HEK293T (cell line): Measurements from ENCODE around the gene TRAPPC11.

Source experiments
- CTCF ChIA-PET: fragments of 350-600 bp; formaldehyde crosslinking; extraction: SDS; loops from one replicate; lab custom pipeline; 2021; ENCODE audit warnings: antibody characterized with exemption, inconsistent platforms; lab: Yijun Ruan, JAX
- POLR2A ChIA-PET: fragments of 350-600 bp; formaldehyde crosslinking; extraction: SDS; loops from one replicate; lab custom pipeline; 2020; ENCODE audit warnings: antibody characterized with exemption, inconsistent platforms; lab: Yijun Ruan, JAX
- DNase-seq: peaks from one replicate; pipeline ENCODE4 v3.0.0; 2012; ENCODE audit warnings: mixed read lengths; ENCODE audit errors: extremely low spot score
- ARNT ChIP-seq: fragments of 450-650 bp; IDR thresholded peaks from 2 replicates; pipeline ENCODE4 v1.6.1; 2017; ENCODE audit warnings: mild to moderate bottlenecking
- BHLHE40 ChIP-seq: fragments of 450-650 bp; IDR thresholded peaks from 2 replicates; pipeline ENCODE4 v1.6.1; 2016; ENCODE audit warnings: mild to moderate bottlenecking, moderate library complexity, borderline replicate concordance
- CTBP1 ChIP-seq: fragments of 450-650 bp; IDR thresholded peaks from 2 replicates; pipeline ENCODE4 v1.6.1; 2016; ENCODE audit warnings: borderline replicate concordance
- ELF4 ChIP-seq: fragments of 450-650 bp; IDR thresholded peaks from 2 replicates; pipeline ENCODE4 v1.6.1; 2017; ENCODE audit warnings: antibody characterized with exemption
- FOXA1 ChIP-seq: fragments of 450-650 bp; IDR thresholded peaks from 2 replicates; pipeline ENCODE4 v1.6.1; 2016; ENCODE audit warnings: mild to moderate bottlenecking
- FOXK2 ChIP-seq: fragments of 450-650 bp; IDR thresholded peaks from 2 replicates; pipeline ENCODE4 v1.6.1; 2016; ENCODE audit warnings: mild to moderate bottlenecking
- FOXM1 ChIP-seq: fragments of 450-650 bp; IDR thresholded peaks from 2 replicates; pipeline ENCODE4 v1.6.1; 2017; ENCODE audit warnings: mild to moderate bottlenecking, borderline replicate concordance
- HDGF ChIP-seq: fragments of 450-650 bp; IDR thresholded peaks from 2 replicates; pipeline ENCODE4 v1.6.1; 2017; ENCODE audit warnings: antibody characterized with exemption, borderline replicate concordance
- L3MBTL2 ChIP-seq: fragments of 450-650 bp; conservative IDR thresholded peaks from 2 replicates; pipeline ENCODE4 v1.6.1; 2016; ENCODE audit warnings: mild to moderate bottlenecking
- LEF1 ChIP-seq: fragments of 450-650 bp; IDR thresholded peaks from 2 replicates; pipeline ENCODE4 v1.6.1; 2017; ENCODE audit warnings: mild to moderate bottlenecking, borderline replicate concordance
- NFRKB ChIP-seq: fragments of 450-650 bp; IDR thresholded peaks from 2 replicates; pipeline ENCODE4 v1.6.1; 2016; ENCODE audit warnings: mild to moderate bottlenecking, moderate library complexity
- PKNOX1 ChIP-seq: fragments of 450-650 bp; IDR thresholded peaks from 2 replicates; pipeline ENCODE4 v1.6.1; 2016
- SP1 ChIP-seq: fragments of 450-650 bp; IDR thresholded peaks from 2 replicates; pipeline ENCODE4 v1.6.1; 2017
- SUZ12 ChIP-seq: fragments of 450-650 bp; IDR thresholded peaks from 2 replicates; pipeline ENCODE4 v1.6.1; 2016; ENCODE audit warnings: mild to moderate bottlenecking
- TARDBP ChIP-seq: fragments of 450-650 bp; IDR thresholded peaks from 2 replicates; pipeline ENCODE4 v1.6.1; 2016
- ZNF384 ChIP-seq: fragments of 450-650 bp; IDR thresholded peaks from 2 replicates; pipeline ENCODE4 v1.6.1; 2016

The TRAPPC11 gene

DNA sequence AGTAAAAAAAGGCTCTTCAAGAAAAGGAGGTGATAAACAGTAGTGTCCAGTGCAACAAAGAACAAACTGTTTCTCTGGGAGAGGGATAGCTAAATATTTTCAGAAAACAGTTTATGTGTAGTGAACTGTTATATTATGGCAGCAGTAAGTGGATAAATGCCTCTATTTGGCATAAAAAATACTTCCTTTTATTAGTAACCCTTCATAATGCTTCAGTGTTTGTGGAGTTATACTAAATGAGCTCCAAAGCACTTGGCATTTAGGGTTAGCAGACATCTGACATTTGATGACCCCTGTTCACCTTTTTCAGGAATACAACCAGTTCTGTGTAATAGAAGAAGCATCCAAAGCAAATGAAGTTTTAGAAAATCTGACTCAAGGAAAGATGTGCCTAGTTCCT lies 31.9 kb downstream of the TRAPPC11 start:
- DNase-seq, result no peak
- POLR2A ChIA-PET, result interaction anchor here (0.8 kb wide), 1 partner anchor 190 kb away, joined by 4 read pairs; no protein-coding TSS in a partner anchor
- no peak for TF ChIP-seq ARNT
- no peak for TF ChIP-seq SP1
- TF ChIP-seq PKNOX1, result no peak
- TF ChIP-seq HDGF, result no peak
- TF ChIP-seq SUZ12, result no peak
- TF ChIP-seq ELF4, result no peak
- TF ChIP-seq TARDBP, result no peak
- TF ChIP-seq NFRKB, result no peak
- no peak for TF ChIP-seq L3MBTL2
- TF ChIP-seq LEF1, result no peak
- TF ChIP-seq BHLHE40, result no peak
- no peak for TF ChIP-seq FOXA1
- TF ChIP-seq ZNF384, result no peak
- no peak for TF ChIP-seq CTBP1
- TF ChIP-seq FOXK2, result no peak
- TF ChIP-seq FOXM1, result no peak
- CTCF ChIA-PET, result no interaction called here

- DNase-seq, result no peak
- TF ChIP-seq FOXA1 (no peak), BHLHE40 (no peak), ELF4 (no peak), SP1 (no peak), NFRKB (no peak)
- ChIA-PET CTCF (no interaction called here), POLR2A (no interaction called here)
Observed at GRCh38 chr4:183691897-183692296, 32.8 kb downstream of the TRAPPC11 start.

DNA sequence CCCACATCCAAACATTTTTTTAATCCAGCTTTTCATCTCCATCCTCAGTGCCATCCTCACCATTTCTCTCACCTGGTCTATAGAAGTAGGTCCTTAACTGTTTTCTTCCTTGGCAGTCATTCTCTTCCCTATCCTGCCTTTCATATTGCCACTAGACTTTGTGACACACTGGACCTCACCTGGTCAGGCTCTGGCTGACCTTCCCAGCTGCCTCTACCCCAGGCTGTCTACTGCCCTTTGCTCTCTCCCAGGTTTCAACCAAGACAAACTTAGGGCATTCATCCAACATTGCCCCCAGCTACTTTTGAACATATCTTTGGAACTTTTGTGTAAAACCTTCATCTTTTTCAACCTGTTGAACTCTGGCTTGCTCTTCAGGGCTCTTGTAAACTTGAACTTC lies 39.8 kb downstream of the TRAPPC11 start:
- TF ChIP-seq ELF4 (no peak), HDGF (no peak), FOXK2 (no peak), ARNT (no peak), SP1 (no peak), CTBP1 (no peak), FOXA1 (no peak), SUZ12 (no peak), ZNF384 (no peak), PKNOX1 (no peak), BHLHE40 (no peak), FOXM1 (no peak), LEF1 (no peak), TARDBP (no peak), L3MBTL2 (no peak), NFRKB (no peak)
- POLR2A ChIA-PET, result no interaction called here
- DNase-seq, result no peak
- CTCF ChIA-PET, result no interaction called here

- POLR2A ChIA-PET, result no interaction called here
- CTCF ChIA-PET, result no interaction called here
- no peak for TF ChIP-seq BHLHE40
- TF ChIP-seq L3MBTL2, result no peak
- no peak for TF ChIP-seq PKNOX1
- no peak for TF ChIP-seq HDGF
- TF ChIP-seq FOXM1, result no peak
- no peak for TF ChIP-seq SUZ12
- no peak for TF ChIP-seq NFRKB
- no peak for TF ChIP-seq FOXK2
- no peak for TF ChIP-seq SP1
- TF ChIP-seq ELF4, result no peak
- TF ChIP-seq TARDBP, result no peak
- TF ChIP-seq ARNT, result no peak
- TF ChIP-seq LEF1, result no peak
- DNase-seq, result no peak
Observed at GRCh38 chr4:183700407-183700806, 41.3 kb downstream of the TRAPPC11 start.

GRCh38 chr4:183702492-183702891 lies 43.4 kb downstream of the TRAPPC11 start:
- ChIA-PET POLR2A (no interaction called here), CTCF (interaction anchor here (0.6 kb wide), 1 partner anchor 454 kb away, joined by 3 read pairs; no protein-coding TSS in a partner anchor)
- TF ChIP-seq CTBP1, result no peak
- TF ChIP-seq ZNF384, result no peak
- TF ChIP-seq SUZ12, result no peak
- TF ChIP-seq SP1, result no peak
- DNase-seq, result no peak

DNA sequence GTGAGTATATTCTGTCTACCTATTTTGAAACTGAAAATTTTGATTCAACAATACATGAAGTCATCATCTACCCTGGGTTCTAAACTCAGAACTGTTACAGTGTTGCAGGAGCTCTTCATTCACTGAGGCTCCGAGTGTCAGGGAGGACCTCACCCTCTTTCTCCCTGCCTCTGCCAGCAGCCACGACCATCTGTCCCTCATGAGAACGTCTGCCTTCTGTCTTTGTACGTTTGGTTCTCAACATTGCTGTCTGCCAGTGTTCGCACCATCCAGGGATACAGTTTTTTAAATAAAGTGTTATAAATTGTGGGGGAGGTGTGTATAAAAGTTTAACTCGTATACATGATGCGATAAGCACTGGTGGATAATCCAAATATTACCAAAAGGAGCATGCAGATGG lies 55.5 kb downstream of the TRAPPC11 start:
- TF ChIP-seq BHLHE40, result no peak
- ChIA-PET CTCF (no interaction called here), POLR2A (no interaction called here)
- no peak for DNase-seq

- DNase-seq, result no peak
- POLR2A ChIA-PET, result no interaction called here
- CTCF ChIA-PET, result no interaction called here
- no peak for TF ChIP-seq ELF4
- TF ChIP-seq SUZ12, result no peak
- no peak for TF ChIP-seq TARDBP
- TF ChIP-seq SP1, result no peak
- TF ChIP-seq CTBP1, result no peak
- TF ChIP-seq HDGF, result no peak
- TF ChIP-seq BHLHE40, result no peak
- no peak for TF ChIP-seq ARNT
- TF ChIP-seq L3MBTL2, result no peak
- no peak for TF ChIP-seq FOXM1
- TF ChIP-seq FOXA1, result no peak
- no peak for TF ChIP-seq NFRKB
- TF ChIP-seq LEF1, result no peak
- TF ChIP-seq PKNOX1, result no peak
- no peak for TF ChIP-seq ZNF384
- no peak for TF ChIP-seq FOXK2
Observed at GRCh38 chr4:183716302-183716701, 57.2 kb downstream of the TRAPPC11 start.
